Activated T-cell treated with anti-CD3 and anti-CD28 coated beads for 48 hours (primary cell): ENCODE data around the gene THBS1.

Experiments
- DNase-seq: peaks from one replicate; pipeline ENCODE4 v3.0.0-alpha.2; 2020; ENCODE audit warnings: low read depth

The THBS1 gene

GRCh38 chr15:39638041-39638440, 57.2 kb downstream of the THBS1 start:
- DNase-seq, result no peak

GRCh38 chr15:39639037-39639436, 58.2 kb downstream of the THBS1 start:
- DNase-seq, result no peak

DNA sequence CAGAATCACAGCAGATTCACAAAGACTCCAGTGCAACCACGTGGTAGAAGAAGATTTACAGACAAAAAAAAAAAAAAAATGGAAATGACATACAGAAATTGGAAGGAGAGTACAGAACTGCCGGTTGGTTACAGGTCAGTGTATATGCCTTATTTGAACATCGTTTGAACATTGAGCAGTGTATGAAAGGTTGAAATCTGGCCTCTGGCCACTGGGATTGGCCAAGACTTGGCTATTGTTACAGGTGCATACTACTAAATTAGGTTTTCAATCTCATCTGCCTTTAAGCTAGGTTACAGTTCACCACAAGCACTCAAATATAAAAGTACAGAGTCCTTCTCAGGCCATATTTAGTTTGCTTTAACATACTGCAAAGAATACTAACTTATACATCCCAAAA, 59.8 kb downstream of the THBS1 start:
- no peak for DNase-seq

- DNase-seq, result no peak
Observed at GRCh38 chr15:39641191-39641889, 60.5 kb downstream of the THBS1 start.

DNA sequence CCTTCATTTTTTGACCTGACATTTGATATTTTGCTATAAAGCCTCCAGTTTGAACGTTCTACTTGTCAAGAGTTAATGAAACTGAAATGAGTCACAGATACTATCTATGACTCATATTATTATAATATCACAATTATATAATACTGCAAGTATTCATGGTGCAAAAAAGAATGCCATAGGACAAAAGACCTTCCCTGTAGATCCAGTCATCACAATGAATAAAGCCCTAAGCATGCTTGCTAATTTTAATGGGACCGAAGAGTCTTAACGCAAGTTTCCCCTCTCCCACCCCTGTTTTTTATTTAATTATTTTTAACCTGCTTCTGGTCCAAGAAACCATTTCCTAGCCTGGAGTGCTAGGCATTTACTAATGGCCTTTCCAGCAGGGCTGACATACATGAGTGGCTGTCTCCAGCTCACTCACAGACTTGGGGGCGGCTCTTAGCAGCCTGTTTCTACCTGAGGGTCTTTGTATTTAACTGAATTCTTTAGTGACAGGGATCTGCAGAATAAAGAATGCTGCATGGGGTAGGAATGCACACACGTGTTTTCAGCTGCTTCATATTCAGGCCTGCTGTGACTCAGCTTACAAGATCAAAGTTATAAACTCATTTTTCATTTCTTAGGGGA, 61.2 kb downstream of the THBS1 start:
- DNase-seq, result no peak

DNA sequence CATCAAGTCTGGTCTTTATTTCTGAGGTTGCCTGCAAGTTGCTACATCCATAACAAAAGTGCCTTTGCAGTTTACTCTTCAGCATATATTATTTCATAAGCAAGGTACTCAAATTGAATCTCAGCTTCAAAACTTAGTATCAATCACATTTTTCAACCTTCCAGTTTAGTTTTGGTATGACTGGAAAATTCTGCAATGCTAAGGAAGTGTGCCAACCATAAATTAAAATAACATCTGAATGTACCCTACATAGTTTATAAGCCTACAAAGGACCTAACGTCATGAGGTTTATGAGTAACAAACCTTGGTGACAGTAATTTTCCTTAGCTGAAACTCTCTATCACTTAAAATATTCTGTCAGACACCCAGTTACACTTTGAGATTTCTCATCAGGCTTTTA, 62.8 kb downstream of the THBS1 start:
- no peak for DNase-seq

GRCh38 chr15:39644136-39644535, 63.3 kb downstream of the THBS1 start:
- DNase-seq, result no peak

DNA sequence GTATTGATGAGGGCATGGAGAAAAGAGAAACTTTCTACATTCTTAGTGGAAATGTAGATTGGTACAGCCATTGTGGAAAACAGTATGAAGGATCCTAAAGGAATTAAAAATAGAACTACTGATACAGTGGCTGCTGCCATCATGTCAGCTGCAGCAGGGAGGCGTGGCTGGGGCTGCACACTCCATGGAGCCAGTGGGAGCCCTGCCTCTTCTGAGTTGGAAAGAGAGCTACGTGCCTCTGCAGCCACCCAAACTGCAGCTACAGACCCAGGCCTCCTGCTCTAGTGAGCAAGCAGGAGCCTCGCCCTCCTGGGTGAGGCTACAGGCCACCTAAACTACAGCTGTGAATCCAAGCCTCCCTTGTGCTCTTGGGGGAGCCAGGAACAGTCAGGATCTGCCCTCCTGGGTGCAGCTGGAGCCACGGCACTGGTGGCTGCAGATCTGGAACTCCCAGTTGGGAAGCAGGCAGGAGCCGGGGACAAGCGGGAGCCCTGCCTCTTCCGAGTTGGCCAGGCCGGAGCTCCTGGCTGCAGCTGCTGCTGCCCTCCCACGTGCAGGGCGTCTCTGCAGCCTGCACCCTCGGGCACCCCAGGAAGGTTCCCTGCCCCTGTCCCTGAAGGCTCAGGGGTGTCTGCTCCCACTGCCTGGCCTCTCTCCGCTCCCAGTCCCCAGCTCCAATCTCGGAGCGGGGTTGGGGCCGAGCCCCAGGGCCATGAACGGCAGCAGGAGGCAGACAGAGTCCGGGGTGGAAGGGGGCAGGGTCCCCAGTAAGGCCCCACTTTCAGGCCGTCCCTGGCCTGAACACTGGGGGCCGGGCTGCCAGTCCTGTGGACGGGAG, 64.5 kb downstream of the THBS1 start:
- DNase-seq, result no peak

- DNase-seq, result no peak
Observed at GRCh38 chr15:39645976-39646257, 65.0 kb downstream of the THBS1 start.

DNA sequence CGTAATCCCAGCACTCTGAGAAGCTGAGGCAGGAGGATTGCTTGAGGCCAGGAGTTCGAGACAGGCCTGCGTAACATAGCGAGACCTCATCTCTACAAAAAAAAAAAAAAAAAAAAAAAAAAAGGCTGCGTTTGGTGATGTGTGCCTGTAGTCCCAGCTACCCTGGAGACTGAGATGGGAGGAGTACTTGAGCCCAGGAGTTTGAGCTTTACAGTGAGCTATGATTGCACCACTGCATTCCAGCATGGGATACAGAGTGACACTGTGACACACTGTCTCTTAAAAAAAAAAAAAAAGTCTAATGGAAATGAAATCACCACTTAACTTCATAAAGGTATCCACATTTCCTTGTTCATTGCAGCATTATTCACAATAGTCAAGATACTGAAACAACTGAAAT, 65.5 kb downstream of the THBS1 start:
- no peak for DNase-seq
